Activated naive CD4-positive, alpha-beta T cell treated with anti-CD3 and anti-CD28 coated beads, Interleukin-2, amount 10 ng/mL, durations not matched to agents 7 days and 5 days (primary cell): ENCODE results near the gene ZNF830.
"Not testable (repeated sequence)": the region's sequence is repeated elsewhere in the genome, so short reads cannot be mapped to it uniquely, and the experiment has no call there.

ENCODE experiments used
- CTCF ChIA-PET: fragments of 350-600 bp; sonication (Branson Sonifier 250); formaldehyde crosslinking; loops from one replicate; lab custom pipeline; 2021; ENCODE audit warnings: antibody characterized with exemption; lab: Charles Lee
- DNase-seq: peaks from one replicate; pipeline ENCODE4 v3.0.0-alpha.2; 2020
- H3K27ac Mint-ChIP-seq: one replicate; pipeline ENCODE4 v1.8.0; 2021; ENCODE audit warnings: mild to moderate bottlenecking, moderate library complexity, mixed read lengths
- H3K27me3 Mint-ChIP-seq: one replicate; pipeline ENCODE4 v1.8.0; 2021; ENCODE audit warnings: mild to moderate bottlenecking, mixed read lengths
- H3K36me3 Mint-ChIP-seq: one replicate; pipeline ENCODE4 v1.8.0; 2021; ENCODE audit warnings: mixed read lengths
- H3K4me1 Mint-ChIP-seq: one replicate; pipeline ENCODE4 v1.8.0; 2021; ENCODE audit warnings: mixed read lengths
- H3K4me3 Mint-ChIP-seq: one replicate; pipeline ENCODE4 v1.8.0; 2021; ENCODE audit warnings: mild to moderate bottlenecking, moderate library complexity, mixed read lengths
- H3K9me3 Mint-ChIP-seq: one replicate; pipeline ENCODE4 v1.8.0; 2021; ENCODE audit warnings: mixed read lengths

ZNF830 gene, protein sequence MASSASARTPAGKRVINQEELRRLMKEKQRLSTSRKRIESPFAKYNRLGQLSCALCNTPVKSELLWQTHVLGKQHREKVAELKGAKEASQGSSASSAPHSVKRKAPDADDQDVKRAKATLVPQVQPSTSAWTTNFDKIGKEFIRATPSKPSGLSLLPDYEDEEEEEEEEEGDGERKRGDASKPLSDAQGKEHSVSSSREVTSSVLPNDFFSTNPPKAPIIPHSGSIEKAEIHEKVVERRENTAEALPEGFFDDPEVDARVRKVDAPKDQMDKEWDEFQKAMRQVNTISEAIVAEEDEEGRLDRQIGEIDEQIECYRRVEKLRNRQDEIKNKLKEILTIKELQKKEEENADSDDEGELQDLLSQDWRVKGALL

DNA sequence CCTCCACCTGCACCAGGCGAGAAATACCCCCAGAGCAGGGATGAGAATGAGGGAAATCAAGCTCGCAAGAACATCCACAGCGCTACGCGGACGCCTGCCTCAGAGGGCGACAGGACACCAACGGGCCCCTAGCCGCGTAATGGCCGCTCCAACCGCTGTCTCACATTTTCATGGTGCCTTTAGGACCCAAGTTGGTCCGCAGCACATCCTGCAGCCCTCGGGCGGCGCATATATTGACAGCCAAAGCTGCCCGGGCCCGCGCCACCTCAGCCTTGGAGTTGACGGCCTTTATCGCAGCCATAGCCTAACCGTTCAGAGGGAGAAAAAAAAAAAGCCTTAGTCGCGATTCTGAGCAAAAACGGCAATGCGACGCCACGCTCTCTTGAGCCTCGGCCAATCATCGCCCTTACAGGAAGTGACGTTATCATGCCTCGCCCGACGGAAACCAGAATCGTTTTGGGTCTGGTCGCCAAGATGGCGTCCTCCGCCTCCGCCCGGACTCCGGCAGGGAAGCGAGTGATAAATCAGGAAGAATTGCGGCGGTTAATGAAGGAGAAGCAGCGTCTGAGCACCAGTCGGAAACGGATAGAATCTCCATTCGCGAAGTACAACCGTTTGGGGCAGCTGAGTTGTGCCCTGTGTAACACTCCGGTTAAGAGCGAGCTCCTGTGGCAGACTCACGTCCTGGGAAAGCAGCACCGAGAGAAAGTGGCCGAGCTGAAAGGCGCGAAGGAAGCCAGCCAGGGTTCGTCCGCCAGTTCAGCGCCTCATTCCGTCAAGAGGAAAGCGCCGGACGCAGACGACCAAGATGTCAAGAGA is at the start of gene ZNF830, which contains the start of gene CCT6B:
ZNF830 (plus strand) TSS at position 448 of the 819 bp plus-strand sequence; CDS start at position 475, 27 bp downstream.
CCT6B (minus strand) TSS at position 368 of the 819 bp plus-strand sequence; CDS start at position 301, 67 bp downstream.
- DNase-seq, result peak; percentile 96
- Mint-ChIP-seq H3K27me3 (peaks cover 13% of the 10 kb centered on the region), H3K4me1 (peaks cover 28% of the 10 kb centered on the region), H3K4me3 (peak within 1 kb of the TSS; percentile 100), H3K9me3 (no peaks in the 10 kb centered on the region), H3K36me3 (peaks cover 24% of the 10 kb centered on the region), H3K27ac (peak within 1 kb of the TSS; percentile 99)
- CTCF ChIA-PET, result interaction anchor here (0.7 kb wide), 1 partner anchor 157 kb away, joined by 3 read pairs; no protein-coding TSS in a partner anchor

DNA sequence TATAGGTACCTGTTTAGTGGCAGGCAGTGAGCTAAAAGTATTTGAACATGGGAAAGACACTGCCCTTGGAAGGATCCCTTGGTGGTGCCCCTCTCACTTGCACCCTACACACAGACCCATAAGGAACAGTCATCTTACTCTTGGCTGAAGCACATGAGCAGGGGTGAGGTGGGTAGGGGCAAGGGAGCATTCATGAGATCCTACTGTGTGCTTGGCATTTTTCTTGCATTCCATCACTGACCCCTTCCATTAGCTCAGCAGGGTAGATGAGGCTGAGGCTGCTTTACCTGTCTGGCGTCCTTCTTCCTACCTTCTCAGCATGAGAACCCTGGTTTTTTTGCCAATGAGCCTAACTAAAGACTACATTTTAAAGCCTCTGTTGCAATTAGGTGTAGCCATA is 48.3 kb upstream of the ZNF830 start:
- Mint-ChIP-seq H3K4me3 (no peak overlapping the region), H3K27me3 (peaks cover 3% of the 10 kb centered on the region), H3K27ac (no peak overlapping the region), H3K36me3 (no peaks in the 10 kb centered on the region), H3K4me1 (no peaks in the 10 kb centered on the region), H3K9me3 (no peaks in the 10 kb centered on the region)
- DNase-seq, result no peak
- CTCF ChIA-PET, result no interaction called here

DNA sequence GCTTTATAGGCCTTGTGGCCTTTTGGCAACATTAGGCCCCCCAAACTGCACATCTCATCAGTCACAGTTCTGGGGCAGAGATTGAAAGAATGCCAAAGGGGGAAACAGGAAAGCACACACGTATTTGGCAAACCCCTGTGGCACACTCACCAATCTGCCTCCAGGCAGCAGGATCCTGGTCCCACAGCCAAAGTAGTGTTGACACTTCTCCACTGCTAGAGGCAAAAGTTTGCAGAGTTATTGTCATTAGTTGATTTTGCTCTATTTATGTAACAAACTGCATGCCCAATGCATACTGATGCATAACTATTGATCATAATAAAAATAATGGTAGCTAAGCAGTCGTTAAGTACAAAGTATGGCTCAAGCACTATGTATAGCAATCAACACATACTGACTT is 45.2 kb upstream of the ZNF830 start:
- Mint-ChIP-seq H3K4me3 (no peak overlapping the region), H3K27ac (no peak overlapping the region), H3K36me3 (no peaks in the 10 kb centered on the region), H3K9me3 (no peaks in the 10 kb centered on the region), H3K27me3 (peaks cover 16% of the 10 kb centered on the region), H3K4me1 (no peaks in the 10 kb centered on the region)
- no peak for DNase-seq
- CTCF ChIA-PET, result no interaction called here

DNA sequence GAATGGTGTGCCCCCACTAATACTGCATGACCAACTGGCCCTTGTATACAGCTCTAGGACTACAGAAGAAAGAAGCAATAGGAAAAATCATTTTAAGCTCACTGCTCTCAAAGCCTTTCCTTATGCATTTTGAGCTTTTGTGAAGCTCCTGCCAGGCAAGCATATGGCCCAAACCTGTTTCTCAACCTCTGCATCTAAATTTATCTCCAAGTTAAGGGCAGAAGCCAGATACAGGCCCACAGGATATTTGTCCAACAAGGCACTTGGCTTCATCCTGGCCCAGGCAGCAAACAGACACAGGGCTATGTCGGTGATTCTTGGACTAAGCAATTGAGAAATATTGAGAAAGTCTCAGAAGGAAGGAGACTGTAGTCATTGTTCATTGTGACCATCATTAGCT is 44.0 kb upstream of the ZNF830 start:
- no peaks in the 10 kb centered on the region for H3K4me1 Mint-ChIP-seq

DNA sequence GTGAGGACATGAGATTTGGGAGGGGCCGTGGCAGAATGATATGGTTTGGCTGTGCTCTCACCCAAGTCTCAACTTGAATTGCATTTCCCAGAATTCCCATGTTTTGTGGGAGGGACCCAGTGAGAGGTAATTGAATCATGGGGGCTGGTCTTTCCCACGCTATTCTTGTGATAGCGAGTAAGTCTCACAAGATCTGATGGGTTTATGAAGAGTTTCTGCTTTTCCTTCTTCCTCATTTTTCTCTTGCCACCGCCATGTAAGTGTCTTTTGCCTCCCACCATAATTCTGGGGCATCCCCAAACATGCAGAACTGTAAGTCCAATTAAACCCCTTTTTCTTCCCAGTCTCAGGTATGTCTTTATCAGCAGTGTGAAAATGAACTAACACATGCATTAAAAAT is 40.7 kb upstream of the ZNF830 start:
- no peaks in the 10 kb centered on the region for H3K36me3 Mint-ChIP-seq
- H3K27me3 Mint-ChIP-seq, result peaks cover 12% of the 10 kb centered on the region
- no peak for DNase-seq
- H3K27ac Mint-ChIP-seq, result no peak overlapping the region
- no peaks in the 10 kb centered on the region for H3K9me3 Mint-ChIP-seq
- CTCF ChIA-PET, result no interaction called here
- no peak overlapping the region for H3K4me3 Mint-ChIP-seq
- H3K4me1 Mint-ChIP-seq, result no peaks in the 10 kb centered on the region

More for the DNA sequence above, 44.0 kb upstream of the ZNF830 start:
- DNase-seq, result no peak
- Mint-ChIP-seq H3K27me3 (peaks cover 16% of the 10 kb centered on the region), H3K4me3 (no peak overlapping the region), H3K27ac (no peak overlapping the region), H3K9me3 (no peaks in the 10 kb centered on the region), H3K36me3 (no peaks in the 10 kb centered on the region)
- CTCF ChIA-PET, result interaction anchor here (0.7 kb wide), 1 partner anchor 556 kb away, joined by 3 read pairs; no protein-coding TSS in a partner anchor

DNA sequence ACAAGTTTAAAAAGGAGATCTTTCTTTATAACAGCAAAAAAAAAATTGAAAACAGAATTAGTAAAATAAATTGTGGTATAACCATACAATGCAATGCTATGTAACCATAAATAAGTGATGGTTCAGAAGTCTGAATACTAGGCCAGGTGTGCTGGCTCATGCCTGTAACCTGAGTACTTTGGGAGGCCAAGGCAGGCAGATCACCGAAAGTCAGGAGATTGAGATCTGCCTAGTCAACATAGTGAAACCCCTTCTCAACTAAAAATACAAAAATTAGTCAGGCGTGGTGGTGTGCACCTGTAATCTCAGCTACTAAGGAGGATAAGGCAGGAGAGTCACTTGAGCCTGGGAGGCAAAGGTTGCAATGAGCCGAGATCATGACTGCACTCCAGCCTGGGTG is 34.7 kb upstream of the ZNF830 start:
- Mint-ChIP-seq H3K27me3 (no peaks in the 10 kb centered on the region), H3K9me3 (no peaks in the 10 kb centered on the region), H3K36me3 (no peaks in the 10 kb centered on the region), H3K4me3 (no peak overlapping the region), H3K4me1 (no peaks in the 10 kb centered on the region), H3K27ac (no peak overlapping the region)
- DNase-seq, result no peak
- CTCF ChIA-PET, result no interaction called here

DNA sequence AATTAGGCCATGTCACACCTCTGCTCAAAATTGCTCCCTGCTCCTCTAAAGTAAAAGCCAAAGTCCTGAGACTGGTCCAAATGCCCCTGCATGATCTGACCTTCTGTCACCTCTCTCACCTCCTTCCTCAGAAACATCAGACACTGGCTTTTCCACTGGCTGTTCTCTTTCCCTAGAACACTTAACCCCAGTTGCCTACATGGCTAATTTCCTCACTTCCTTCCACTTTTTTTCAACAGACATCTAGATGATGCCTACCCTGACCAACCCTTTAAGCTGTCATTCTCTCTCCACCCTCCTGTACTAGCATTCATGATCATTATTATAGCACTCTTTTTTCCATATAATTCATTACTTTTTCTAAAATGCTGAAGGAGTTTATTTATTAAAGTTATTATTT is 31.1 kb upstream of the ZNF830 start:
- H3K36me3 Mint-ChIP-seq, result no peaks in the 10 kb centered on the region
- H3K9me3 Mint-ChIP-seq, result no peaks in the 10 kb centered on the region
- H3K4me3 Mint-ChIP-seq, result no peak overlapping the region
- no peak for DNase-seq
- CTCF ChIA-PET, result no interaction called here
- H3K4me1 Mint-ChIP-seq, result no peaks in the 10 kb centered on the region
- H3K27me3 Mint-ChIP-seq, result no peaks in the 10 kb centered on the region
- no peak overlapping the region for H3K27ac Mint-ChIP-seq

DNA sequence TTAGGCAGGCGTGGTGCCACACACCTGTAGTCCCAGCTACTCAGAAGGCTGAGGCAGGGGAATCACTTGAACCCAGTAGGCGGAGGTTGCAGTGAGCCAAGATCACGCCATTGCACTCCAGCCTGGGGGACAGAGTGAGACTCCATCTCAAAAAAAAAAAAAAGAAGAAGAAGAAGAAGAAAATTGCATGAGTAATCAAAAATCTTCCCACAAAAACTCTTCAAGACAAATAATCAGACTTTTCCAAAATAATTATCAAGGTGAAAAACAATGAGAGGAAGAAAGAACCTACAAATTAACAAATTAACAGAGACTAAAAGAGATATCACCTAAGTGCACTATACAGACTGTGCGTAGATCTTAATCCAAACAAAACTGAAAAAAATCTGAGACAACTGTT is 10.6 kb upstream of the ZNF830 start:
- H3K36me3 Mint-ChIP-seq, H3K4me1 Mint-ChIP-seq, H3K27ac Mint-ChIP-seq, H3K9me3 Mint-ChIP-seq, H3K27me3 Mint-ChIP-seq, H3K4me3 Mint-ChIP-seq, CTCF ChIA-PET, DNase-seq: not testable (repeated sequence)

DNA sequence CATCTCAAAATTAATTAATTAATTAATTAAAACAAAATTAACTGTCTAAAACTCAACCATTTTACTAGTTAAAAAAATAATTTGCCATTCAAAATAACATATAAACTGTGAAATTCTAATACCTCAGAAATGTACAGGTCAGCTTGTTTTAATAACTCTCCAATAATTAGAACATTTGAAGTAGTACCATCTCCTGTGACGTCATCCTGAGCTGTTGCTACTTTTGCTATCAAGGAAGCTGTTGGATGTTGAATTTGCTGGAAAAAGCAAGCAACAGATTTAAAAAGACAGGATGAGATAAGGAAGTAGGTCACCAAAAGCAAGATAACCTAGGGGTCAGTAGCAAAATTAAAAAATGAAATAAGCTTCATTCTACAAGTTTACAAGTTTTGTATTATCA is 2.9 kb upstream of the ZNF830 start:
- Mint-ChIP-seq H3K4me1 (peaks cover 23% of the 10 kb centered on the region), H3K27me3 (peaks cover 17% of the 10 kb centered on the region), H3K9me3 (no peaks in the 10 kb centered on the region), H3K36me3 (peaks cover 10% of the 10 kb centered on the region), H3K27ac (no peak overlapping the region), H3K4me3 (no peak overlapping the region)
- CTCF ChIA-PET, result interaction anchor here (0.5 kb wide), 1 partner anchor 19 kb away, joined by 3 read pairs; no protein-coding TSS in a partner anchor
- DNase-seq, result no peak

DNA sequence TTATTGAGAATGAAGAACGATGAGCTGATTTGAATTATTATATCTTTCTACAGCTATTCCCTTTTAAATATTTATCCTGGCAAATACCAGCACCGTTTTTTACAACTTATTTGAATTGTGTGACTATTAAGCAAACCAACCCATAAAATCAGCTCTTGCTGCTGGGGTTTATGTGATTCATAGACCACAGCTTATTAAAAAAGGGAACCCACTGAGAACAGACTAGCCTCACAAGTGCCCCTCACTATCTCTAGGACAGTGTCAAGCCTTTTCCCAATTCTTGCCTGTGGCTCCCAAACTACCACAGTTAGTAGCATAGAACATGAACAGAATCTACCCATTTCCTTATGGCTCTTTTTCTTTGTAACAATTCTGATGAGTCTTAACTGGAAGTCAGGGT is 12.8 kb downstream of the ZNF830 start:
- Mint-ChIP-seq H3K4me1 (peaks cover 2% of the 10 kb centered on the region), H3K4me3 (no peak overlapping the region), H3K27ac (no peak overlapping the region), H3K36me3 (peaks cover 2% of the 10 kb centered on the region), H3K9me3 (no peaks in the 10 kb centered on the region), H3K27me3 (peaks cover 4% of the 10 kb centered on the region)
- DNase-seq, result no peak
- CTCF ChIA-PET, result interaction anchor here (1.0 to 2.1 kb wide), 3 partner anchors 9 to 145 kb away, joined by 3 to 6 read pairs (median 4); no protein-coding TSS in a partner anchor

DNA sequence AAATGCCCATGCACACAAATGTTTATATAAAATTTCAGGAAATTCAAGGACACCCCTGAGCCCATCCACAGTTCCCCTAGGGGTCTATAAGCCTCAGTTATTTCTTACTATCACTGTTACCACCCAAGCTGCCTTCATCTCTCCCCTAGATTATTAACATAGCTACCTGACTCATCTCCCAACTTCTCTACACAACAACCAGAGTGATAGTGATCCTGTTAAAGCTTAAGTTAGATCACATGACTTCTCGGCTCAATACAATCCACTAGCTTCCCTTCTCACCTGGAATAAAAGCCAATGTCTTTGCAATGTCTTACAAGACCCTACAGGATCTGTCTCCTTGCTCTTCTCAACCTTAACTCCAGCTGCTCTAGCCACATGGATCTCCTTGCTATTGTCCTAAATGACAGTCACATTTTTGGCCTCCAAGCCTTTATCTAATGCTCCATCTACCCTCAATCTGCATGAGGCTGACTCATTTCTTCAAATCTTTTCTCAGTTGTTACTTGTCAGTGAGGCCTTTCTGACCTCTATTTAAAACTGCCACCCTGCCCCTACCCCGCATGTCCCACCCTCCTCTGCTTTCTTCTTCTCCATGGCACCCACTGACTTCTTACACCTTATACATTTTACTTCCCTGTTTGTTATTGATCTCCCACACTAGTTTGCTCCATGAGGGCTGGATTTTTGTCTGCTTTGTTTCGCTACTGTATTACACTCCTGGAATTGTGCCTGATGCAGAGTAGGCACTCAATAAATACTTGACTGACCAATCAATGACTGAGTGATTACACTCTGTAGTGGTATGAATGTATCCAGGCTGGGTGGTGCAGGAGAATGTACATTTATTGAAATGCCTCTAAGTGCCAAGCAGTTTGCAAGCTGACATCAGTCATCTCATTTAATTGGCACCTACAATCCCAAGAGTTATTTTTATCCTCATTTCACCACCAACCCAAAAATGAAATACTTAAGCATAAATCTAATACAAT is 13.8 kb downstream of the ZNF830 start:
- no peak for DNase-seq
- CTCF ChIA-PET, result interaction anchor here (2.1 kb wide), 1 partner anchor 11 kb away, joined by 6 read pairs; no protein-coding TSS in a partner anchor
- Mint-ChIP-seq H3K27me3 (peaks cover 4% of the 10 kb centered on the region), H3K4me3 (no peak overlapping the region), H3K27ac (no peak overlapping the region), H3K36me3 (no peaks in the 10 kb centered on the region), H3K4me1 (peaks cover 11% of the 10 kb centered on the region), H3K9me3 (no peaks in the 10 kb centered on the region)

DNA sequence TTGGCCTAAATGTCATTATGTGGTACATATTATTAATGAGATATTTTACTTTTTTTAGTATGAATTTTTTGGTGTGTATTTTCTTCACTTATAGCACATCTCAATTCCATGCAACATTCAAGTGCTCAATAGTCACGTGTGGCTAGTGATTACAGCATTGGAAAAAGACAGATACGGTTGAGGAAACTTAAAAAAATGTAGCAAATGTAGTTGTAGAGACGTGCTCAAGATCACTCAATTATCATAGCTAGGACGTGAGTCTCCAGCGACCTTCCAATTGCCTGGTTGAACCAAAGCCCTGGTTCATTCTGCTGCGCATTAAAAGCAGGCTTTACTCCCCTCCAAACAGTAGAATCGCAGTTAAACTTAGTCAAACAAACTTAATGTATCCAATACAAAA is 17.8 kb downstream of the ZNF830 start:
- DNase-seq, result no peak
- CTCF ChIA-PET, result no interaction called here
- Mint-ChIP-seq H3K27me3 (peaks cover 4% of the 10 kb centered on the region), H3K4me3 (no peak overlapping the region), H3K4me1 (peaks cover 39% of the 10 kb centered on the region), H3K27ac (no peak overlapping the region), H3K9me3 (no peaks in the 10 kb centered on the region), H3K36me3 (peaks cover 6% of the 10 kb centered on the region)

DNA sequence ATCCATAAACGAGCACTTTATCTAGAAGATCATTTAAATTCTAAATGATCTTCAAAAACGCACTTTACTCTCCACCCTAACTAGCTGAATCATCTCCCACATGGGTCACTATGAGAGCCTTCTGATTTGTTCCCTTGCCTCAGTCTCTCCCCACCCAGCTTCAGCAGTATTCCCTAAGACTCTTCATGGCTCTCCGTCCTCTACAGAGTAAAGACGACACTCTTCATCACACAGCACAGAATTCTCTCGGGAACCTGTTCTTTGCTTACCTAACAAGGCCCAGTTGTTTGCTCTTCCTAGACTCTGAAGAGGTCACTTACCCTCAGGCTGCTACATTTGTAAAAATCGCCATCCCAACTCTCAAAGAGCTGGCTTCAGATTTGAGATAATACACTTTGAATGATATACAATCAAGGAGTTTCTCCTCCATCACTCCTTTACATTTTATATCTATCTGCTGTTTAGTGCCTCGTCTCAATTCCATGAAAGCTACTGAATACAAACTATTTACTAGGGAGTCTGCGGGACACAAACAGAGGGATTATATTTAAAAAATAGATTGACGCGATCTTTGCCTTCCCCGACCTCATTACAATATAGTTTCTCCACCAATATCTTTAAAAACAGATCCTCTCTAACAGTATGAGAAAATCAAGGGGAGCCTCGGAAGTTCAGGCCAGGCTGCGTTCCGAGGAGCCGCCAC is 18.5 kb downstream of the ZNF830 start:
- peaks cover 4% of the 10 kb centered on the region for H3K27me3 Mint-ChIP-seq
- peak overlapping the region; percentile 90 for H3K4me3 Mint-ChIP-seq
- DNase-seq, result no peak
- no peaks in the 10 kb centered on the region for H3K9me3 Mint-ChIP-seq
- peaks cover 6% of the 10 kb centered on the region for H3K36me3 Mint-ChIP-seq
- H3K27ac Mint-ChIP-seq, result peak overlapping the region; percentile 97
- CTCF ChIA-PET, result no interaction called here
- peaks cover 41% of the 10 kb centered on the region for H3K4me1 Mint-ChIP-seq
